Measurements from ENCODE around the gene AGPS. TPM values are rescaled to one million over a fixed set of nuclear protein-coding genes. Genes with fewer than 3 reads are reported as not detected.
A peak's percentile ranks its signal among the peaks of the same experiment; 100 is the strongest.

The AGPS gene
- total and polyA plus RNA-seq, 10 of the 15 experiments (the other 5 are each of a cell fraction or from before 2014, with no cell fraction given), result 7.9 to 54.2 (median 38.7) TPM

DNA sequence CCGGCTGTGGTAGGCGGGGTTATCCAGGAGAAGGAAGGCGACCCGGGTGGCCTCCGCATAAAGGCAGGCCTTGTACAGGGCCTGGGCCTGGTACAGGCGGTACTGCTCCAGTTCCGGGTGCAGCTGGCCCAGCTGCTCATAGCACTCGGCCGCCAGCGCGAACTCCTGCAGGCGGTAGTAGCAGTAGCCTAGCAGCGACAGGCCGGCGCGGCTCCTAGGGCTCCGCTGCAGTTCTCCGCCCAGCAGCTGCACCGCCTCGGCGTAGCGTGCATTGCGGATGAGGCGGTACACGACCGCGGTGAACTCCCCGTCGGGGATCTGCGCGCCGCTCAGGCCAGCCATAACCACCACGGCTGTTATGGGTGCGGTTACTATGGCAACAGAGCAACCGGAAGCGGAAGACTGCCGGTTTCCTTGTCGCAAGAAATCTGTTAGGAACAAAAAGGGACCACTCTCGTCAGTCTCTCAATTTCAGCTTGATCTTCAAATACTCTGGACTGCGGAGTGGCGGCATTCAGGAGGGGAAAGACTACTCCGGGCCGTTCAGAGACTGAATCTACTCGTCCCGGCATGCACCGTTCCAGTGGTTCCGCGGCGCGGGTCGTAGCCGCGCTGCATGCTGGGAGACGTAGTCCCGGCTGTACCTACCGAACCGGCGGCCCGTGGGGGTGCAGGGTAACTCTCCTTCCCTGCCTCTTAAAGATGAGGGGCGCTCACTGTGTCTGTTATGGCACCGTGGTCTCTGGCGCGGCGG lies 160.0 kb downstream of the AGPS start (continued):
- TF ChIP-seq IRF3 (IDR thresholded peaks at IDR 0.05) (no peak), BHLHE40 (IDR thresholded peaks at IDR 0.05; ENCODE audit: borderline replicate concordance in 1 of 2, low read depth in 2 of 2, low read length in 1 of 2) (peak; percentile 3 to 52; a peak in 2 of 4 replicates), ZNF384 (IDR thresholded peaks at IDR 0.05; ENCODE audit: borderline replicate concordance, low read depth, low read length) (no peak), SRF (IDR thresholded peaks at IDR 0.05; ENCODE audit: low read depth in 2 of 2, low read length in 2 of 2) (0 out of 4 replicates have a peak, but pooled peaks of 1 of the 2 experiments have one; percentile 9), MEF2B (IDR thresholded peaks at IDR 0.05; ENCODE audit: partially characterized antibody, poor library complexity, severe bottlenecking) (peak; percentile 82), SP1 (IDR thresholded peaks at IDR 0.05; ENCODE audit: low read depth, low read length) (peak; percentile 5), ATF7 (IDR thresholded peaks at IDR 0.05; ENCODE audit: low read depth) (no peak), NFYB (IDR thresholded peaks at IDR 0.05; ENCODE audit: insufficient read depth, low read depth, low read length) (no peak)
- TF ChIP-seq, protein P1, sequence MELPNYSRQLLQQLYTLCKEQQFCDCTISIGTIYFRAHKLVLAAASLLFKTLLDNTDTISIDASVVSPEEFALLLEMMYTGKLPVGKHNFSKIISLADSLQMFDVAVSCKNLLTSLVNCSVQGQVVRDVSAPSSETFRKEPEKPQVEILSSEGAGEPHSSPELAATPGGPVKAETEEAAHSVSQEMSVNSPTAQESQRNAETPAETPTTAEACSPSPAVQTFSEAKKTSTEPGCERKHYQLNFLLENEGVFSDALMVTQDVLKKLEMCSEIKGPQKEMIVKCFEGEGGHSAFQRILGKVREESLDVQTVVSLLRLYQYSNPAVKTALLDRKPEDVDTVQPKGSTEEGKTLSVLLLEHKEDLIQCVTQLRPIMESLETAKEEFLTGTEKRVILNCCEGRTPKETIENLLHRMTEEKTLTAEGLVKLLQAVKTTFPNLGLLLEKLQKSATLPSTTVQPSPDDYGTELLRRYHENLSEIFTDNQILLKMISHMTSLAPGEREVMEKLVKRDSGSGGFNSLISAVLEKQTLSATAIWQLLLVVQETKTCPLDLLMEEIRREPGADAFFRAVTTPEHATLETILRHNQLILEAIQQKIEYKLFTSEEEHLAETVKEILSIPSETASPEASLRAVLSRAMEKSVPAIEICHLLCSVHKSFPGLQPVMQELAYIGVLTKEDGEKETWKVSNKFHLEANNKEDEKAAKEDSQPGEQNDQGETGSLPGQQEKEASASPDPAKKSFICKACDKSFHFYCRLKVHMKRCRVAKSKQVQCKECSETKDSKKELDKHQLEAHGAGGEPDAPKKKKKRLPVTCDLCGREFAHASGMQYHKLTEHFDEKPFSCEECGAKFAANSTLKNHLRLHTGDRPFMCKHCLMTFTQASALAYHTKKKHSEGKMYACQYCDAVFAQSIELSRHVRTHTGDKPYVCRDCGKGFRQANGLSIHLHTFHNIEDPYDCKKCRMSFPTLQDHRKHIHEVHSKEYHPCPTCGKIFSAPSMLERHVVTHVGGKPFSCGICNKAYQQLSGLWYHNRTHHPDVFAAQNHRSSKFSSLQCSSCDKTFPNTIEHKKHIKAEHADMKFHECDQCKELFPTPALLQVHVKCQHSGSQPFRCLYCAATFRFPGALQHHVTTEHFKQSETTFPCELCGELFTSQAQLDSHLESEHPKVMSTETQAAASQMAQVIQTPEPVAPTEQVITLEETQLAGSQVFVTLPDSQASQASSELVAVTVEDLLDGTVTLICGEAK (IDR thresholded peaks at IDR 0.05; ENCODE audit: borderline replicate concordance), result peak; percentile 95
